ENCODE data around the gene GID4.

The GID4 gene

GRCh38 chr17:18017958-18018357 is 21.2 kb upstream of the GID4 start:
- peak; percentile 57 for DNase-seq

GRCh38 chr17:18018411-18018921 is 20.7 kb upstream of the GID4 start:
- DNase-seq, result no peak

- DNase-seq, result no peak
Measured at GRCh38 chr17:18019838-18020154, 19.4 kb upstream of the GID4 start.

- DNase-seq, result no peak
Measured at GRCh38 chr17:18020971-18021370, 18.2 kb upstream of the GID4 start.

GRCh38 chr17:18021372-18021771 is 17.8 kb upstream of the GID4 start:
- no peak for DNase-seq

- DNase-seq, result peak; percentile 33
Measured at GRCh38 chr17:18025241-18025944, 13.8 kb upstream of the GID4 start.

GRCh38 chr17:18025945-18026776 is 13.0 kb upstream of the GID4 start:
- peak; percentile 72 for DNase-seq

GRCh38 chr17:18027280-18027679 is 11.9 kb upstream of the GID4 start:
- DNase-seq, result no peak

GRCh38 chr17:18028114-18028951 is 10.9 kb upstream of the GID4 start:
- no peak for DNase-seq

- no peak for DNase-seq
Measured at GRCh38 chr17:18028952-18029540, 10.2 kb upstream of the GID4 start.

GRCh38 chr17:18031955-18032354 is 7.3 kb upstream of the GID4 start:
- DNase-seq, result peak; percentile 50

GRCh38 chr17:18033442-18034099 is 5.6 kb upstream of the GID4 start:
- DNase-seq, result peak; percentile 85

GRCh38 chr17:18035704-18036103 is 3.5 kb upstream of the GID4 start:
- DNase-seq, result no peak

GRCh38 chr17:18037486-18037885 is 1.7 kb upstream of the GID4 start:
- no peak for DNase-seq

GRCh38 chr17:18038149-18038850 is 908 bp upstream of the GID4 start:
- no peak for DNase-seq

- peak; percentile 23 for DNase-seq
Measured at GRCh38 chr17:18039535-18040260, 490 bp downstream of the GID4 start.

- no peak for DNase-seq
Measured at GRCh38 chr17:18040261-18040858, 1.2 kb downstream of the GID4 start.

GRCh38 chr17:18041776-18042175 is 2.6 kb downstream of the GID4 start:
- peak; percentile 27 for DNase-seq

- DNase-seq, result no peak
Measured at GRCh38 chr17:18042983-18043382, 3.8 kb downstream of the GID4 start.

GRCh38 chr17:18043491-18043890 is 4.3 kb downstream of the GID4 start:
- peak; percentile 23 for DNase-seq
